Measurements from ENCODE around the gene SLC25A41.

GRCh38 chr19:6433165-6433564 lies 398 bp downstream of the SLC25A41 start:
- no peak for TF ChIP-seq POLR2A (IDR thresholded peaks at IDR 0.05; ENCODE audit: low read length)
- TF ChIP-seq GATA1 (IDR thresholded peaks at IDR 0.05; ENCODE audit: low read depth, low read length): no peak
